Gastrocnemius medialis (tissue), 4 donors: ENCODE measurements around the gene ATRNL1. TPM values are rescaled to one million over a fixed set of nuclear protein-coding genes. Genes with fewer than 3 reads are reported as not detected.
"Not testable (repeated sequence)": the region's sequence is repeated elsewhere in the genome, so short reads cannot be mapped to it uniquely, and the experiment has no call there.

Experiments
- ATAC-seq, 2 donors: fragments of 150-250 bp; one replicate each; pipeline ENCODE4 v1.9.1; 2016
- DNase-seq, 2 donors: peaks; one replicate each; pipeline ENCODE4 v3.0.0-alpha.2; 2019
- H3K27ac ChIP-seq, 4 donors: fragments of 200-600 bp; sonication (generic); 1 replicate in 1 of 4; 2 replicates in 3 of 4; pipeline ENCODE4 v1.5.1; 2016 to 2018; ENCODE audit warnings: mild to moderate bottlenecking in 2 of 4, moderate library complexity in 1 of 4
- H3K27me3 ChIP-seq, 3 donors: fragments of 200-600 bp; sonication (generic) in 2 of 3; 1 replicate in 1 of 3; 2 replicates in 2 of 3; pipeline versions ENCODE4 v1.5.1 to v1.6.0; 2016 to 2019; ENCODE audit warnings: mild to moderate bottlenecking in 1 of 3, moderate library complexity in 1 of 3
- H3K36me3 ChIP-seq, 2 donors: fragments of 200-600 bp; sonication (generic) in 1 of 2; one replicate each; pipeline ENCODE4 v1.5.1; 2017 to 2018
- H3K4me1 ChIP-seq, 2 donors: fragments of 200-600 bp; sonication (generic) in 1 of 2; one replicate each; pipeline ENCODE4 v1.5.1; 2016 to 2017; ENCODE audit warnings: mild to moderate bottlenecking in 2 of 2
- H3K4me3 ChIP-seq, 4 donors: fragments of 200-600 bp; sonication (generic) in 3 of 4; 1 replicate in 1 of 4; 2 replicates in 3 of 4; pipeline ENCODE4 v1.5.1; 2016 to 2019; ENCODE audit warnings: mild to moderate bottlenecking in 2 of 4
- H3K9me3 ChIP-seq, 3 donors: fragments of 200-600 bp; sonication (generic) in 2 of 3; 1 replicate in 1 of 3; 2 replicates in 2 of 3; pipeline ENCODE4 v1.5.1; 2016 to 2019
- CTCF ChIP-seq, 5 experiments: fragments of 450-650 bp in 3 of 5; fragments of 200-600 bp in 2 of 5; sonication (generic) in 2 of 5; IDR thresholded peaks in 4 of 5; conservative IDR thresholded peaks in 1 of 5; 1 replicate in 4 of 5; 2 replicates in 1 of 5; pipeline ENCODE4 v1.5.1; 2016 to 2019; ENCODE audit warnings: antibody characterized with exemption in 5 of 5, mild to moderate bottlenecking in 3 of 5, moderate library complexity in 3 of 5
- POLR2A ChIP-seq, 2 donors: fragments of 450-650 bp; IDR thresholded peaks; one replicate each; pipeline ENCODE4 v1.6.1; 2017; ENCODE audit warnings: antibody characterized with exemption in 2 of 2, mild to moderate bottlenecking in 2 of 2, moderate library complexity in 2 of 2
- in situ Hi-C, 4 donors: fragments of 200-750 bp; cut with MboI; loops; one replicate each; pipeline versions ENCODE4 v1.15.0 to v1.8.0; 2017; ENCODE audit warnings: low sequenced_read_pairs in 4 of 4
- intact Hi-C: fragments of 100-400 bp; cut with DNase I; formaldehyde crosslinking; loops from one replicate; pipeline ENCODE4 v1.15.1; 2023; ENCODE audit warnings: low total_unique reads
- total RNA-seq, 4 donors: library from RNA; depleted of rRNA; stranded (reverse); fragments of >200 nt; gene quantifications; one replicate each; pipeline versions ENCODE4 v1.1.0 to v1.2.3, GENCODE V29; 2016

The ATRNL1 gene
- total RNA-seq, 4 donors from 2014 or later = 1.6 to 10.8 (median 3.8) TPM

GRCh38 chr10:115814542-115814941 lies 721.4 kb downstream of the ATRNL1 start:
- no peaks in the 10 kb centered on the region for H3K27me3 ChIP-seq
- no peak for ATAC-seq
- intact Hi-C loops = no loop called here
- DNase-seq = no peak
- H3K27ac ChIP-seq = no peak overlapping the region
- no peaks in the 10 kb centered on the region for H3K9me3 ChIP-seq
- H3K4me1 ChIP-seq = no peaks in the 10 kb centered on the region
- H3K4me3 ChIP-seq = no peak overlapping the region
- no peaks in the 10 kb centered on the region for H3K36me3 ChIP-seq
- in situ Hi-C loops = loop anchor here in 1 of 4 donors (25.0 kb wide), 1 partner anchor 473 kb away; no protein-coding TSS in a partner anchor
- TF ChIP-seq CTCF (IDR thresholded peaks at IDR 0.05 in 4 of 5, conservative IDR thresholded peaks at IDR 0.05 in 1 of 5) = no peak
- no peak for TF ChIP-seq POLR2A (IDR thresholded peaks at IDR 0.05)

DNA sequence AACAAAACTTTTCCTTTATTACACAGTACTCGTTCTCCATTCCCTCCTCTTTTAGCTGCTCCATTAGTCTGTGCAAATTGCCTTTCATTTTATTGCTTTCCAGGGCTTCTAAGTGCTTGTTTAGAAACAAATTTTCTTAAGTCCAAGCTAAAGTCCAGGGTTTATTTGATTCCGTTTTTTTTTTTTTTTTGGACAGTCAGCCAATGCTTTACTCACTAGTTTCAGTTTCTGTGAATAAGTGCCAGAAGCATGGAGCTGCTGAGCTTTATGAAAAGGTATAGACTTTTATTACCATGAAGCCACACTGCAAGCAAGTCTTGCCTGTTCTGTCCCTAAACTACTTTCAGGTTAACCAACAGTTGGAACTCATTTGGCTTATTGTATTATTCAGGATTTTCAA lies 724.8 kb downstream of the ATRNL1 start:
- DNase-seq = no peak
- in situ Hi-C loops (loop anchor here in 1 of 4 donors (25.0 kb wide), 1 partner anchor 469 kb away; no protein-coding TSS in a partner anchor), intact Hi-C loops (no loop called here)
- no peaks in the 10 kb centered on the region for H3K36me3 ChIP-seq
- no peak overlapping the region for H3K4me3 ChIP-seq
- H3K4me1 ChIP-seq = no peaks in the 10 kb centered on the region
- H3K9me3 ChIP-seq = no peaks in the 10 kb centered on the region
- no peak for TF ChIP-seq POLR2A (IDR thresholded peaks at IDR 0.05)
- TF ChIP-seq CTCF (IDR thresholded peaks at IDR 0.05 in 4 of 5, conservative IDR thresholded peaks at IDR 0.05 in 1 of 5) = no peak
- no peak overlapping the region for H3K27ac ChIP-seq
- no peak for ATAC-seq
- H3K27me3 ChIP-seq = no peaks in the 10 kb centered on the region

DNA sequence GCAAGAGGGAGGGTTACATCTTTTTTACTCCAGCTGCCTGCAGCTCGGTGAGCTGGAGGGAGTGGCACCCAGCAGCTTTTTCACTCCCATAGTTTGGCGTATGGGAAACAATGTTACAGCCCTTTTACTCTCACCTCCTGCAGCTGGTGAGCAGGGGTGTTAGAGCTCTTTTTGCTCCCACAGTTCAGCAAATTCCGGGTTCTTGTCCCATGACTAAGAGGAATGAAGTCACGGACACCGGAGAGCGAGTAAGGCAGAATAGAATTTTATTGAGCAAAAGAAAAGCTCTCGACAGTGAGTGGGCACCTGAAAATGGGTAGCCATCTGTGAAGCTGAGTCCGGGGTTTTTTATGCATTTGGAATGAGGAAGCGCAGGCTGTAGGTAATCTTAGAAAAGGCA lies 733.2 kb downstream of the ATRNL1 start:
- no peak overlapping the region for H3K27ac ChIP-seq
- no peaks in the 10 kb centered on the region for H3K9me3 ChIP-seq
- no peak overlapping the region for H3K4me3 ChIP-seq
- ATAC-seq = no peak
- in situ Hi-C loops = no loop called here
- no peak for TF ChIP-seq CTCF (IDR thresholded peaks at IDR 0.05 in 4 of 5, conservative IDR thresholded peaks at IDR 0.05 in 1 of 5)
- no peak for TF ChIP-seq POLR2A (IDR thresholded peaks at IDR 0.05)
- intact Hi-C loops = no loop called here
- no peaks in the 10 kb centered on the region for H3K27me3 ChIP-seq
- no peak for DNase-seq
- no peaks in the 10 kb centered on the region for H3K4me1 ChIP-seq
- H3K36me3 ChIP-seq = no peaks in the 10 kb centered on the region

GRCh38 chr10:115827231-115828009 lies 734.3 kb downstream of the ATRNL1 start:
- ATAC-seq (no peak), DNase-seq (no peak)
- in situ Hi-C loops (no loop called here), intact Hi-C loops (no loop called here)
- H3K27me3 ChIP-seq = no peaks in the 10 kb centered on the region
- H3K27ac ChIP-seq = no peak overlapping the region
- H3K4me3 ChIP-seq = no peak overlapping the region
- H3K9me3 ChIP-seq = no peaks in the 10 kb centered on the region
- H3K36me3 ChIP-seq = no peaks in the 10 kb centered on the region
- TF ChIP-seq CTCF (IDR thresholded peaks at IDR 0.05 in 4 of 5, conservative IDR thresholded peaks at IDR 0.05 in 1 of 5) (no peak), POLR2A (IDR thresholded peaks at IDR 0.05) (no peak)
- no peaks in the 10 kb centered on the region for H3K4me1 ChIP-seq

DNA sequence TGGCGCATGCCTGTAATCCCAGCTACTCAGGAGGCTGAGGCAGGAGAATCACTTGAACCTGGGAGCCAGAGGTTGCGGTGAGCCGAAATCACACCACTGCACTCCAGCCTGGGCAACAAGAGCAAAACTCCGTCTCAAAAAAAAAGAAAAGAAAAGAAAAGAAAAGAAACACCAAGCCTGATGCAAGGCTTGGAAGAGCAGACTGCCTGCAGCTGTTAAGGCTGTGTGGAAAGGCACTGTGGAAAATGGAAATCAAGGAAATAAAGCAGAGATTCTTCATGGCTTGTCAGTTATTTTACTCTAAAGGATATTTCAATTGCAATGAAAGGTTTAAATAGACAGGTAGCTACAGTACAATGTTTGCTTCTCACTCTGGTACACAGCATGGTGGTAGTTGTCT lies 735.0 kb downstream of the ATRNL1 start:
- H3K27me3 ChIP-seq, H3K27ac ChIP-seq, intact Hi-C loops, ATAC-seq, H3K9me3 ChIP-seq, H3K4me1 ChIP-seq, in situ Hi-C loops, DNase-seq, H3K36me3 ChIP-seq, H3K4me3 ChIP-seq: not testable (repeated sequence)
